B cell (primary cell): ENCODE results near the gene NTM.

Source experiments
- CTCF ChIP-seq: fragments of 200-600 bp; IDR thresholded peaks from one replicate; pipeline ENCODE4 v1.8.0; 2022; ENCODE audit warnings: antibody characterized with exemption, mild to moderate bottlenecking
- EZH2 ChIP-seq: IDR thresholded peaks from 2 replicates; pipeline ENCODE4 v1.6.1; 2012; ENCODE audit warnings: borderline replicate concordance, low read depth, mild to moderate bottlenecking, moderate library complexity, low read length; ENCODE audit not compliant: insufficient read depth, poor library complexity, severe bottlenecking

- TF ChIP-seq EZH2 (no peak), CTCF (no peak)
These were observed 512.9 kb downstream of the NTM start for GRCh38 chr11:131883332-131883731.
